Smooth muscle cell of the coronary artery (primary cell): Measurements from ENCODE around the gene OR13F1. TPM values are rescaled to one million over a fixed set of nuclear protein-coding genes. Genes with fewer than 3 reads are reported as not detected.

Source experiments
- total RNA-seq: library from RNA; depleted of rRNA; stranded (reverse); fragments of >200 nt; gene quantifications from 2 replicates; pipeline ENCODE4 v1.2.3, GENCODE V29; 2014; ENCODE audit warnings: low replicate concordance

OR13F1 gene
- not detected in 2 replicates for total RNA-seq

DNA sequence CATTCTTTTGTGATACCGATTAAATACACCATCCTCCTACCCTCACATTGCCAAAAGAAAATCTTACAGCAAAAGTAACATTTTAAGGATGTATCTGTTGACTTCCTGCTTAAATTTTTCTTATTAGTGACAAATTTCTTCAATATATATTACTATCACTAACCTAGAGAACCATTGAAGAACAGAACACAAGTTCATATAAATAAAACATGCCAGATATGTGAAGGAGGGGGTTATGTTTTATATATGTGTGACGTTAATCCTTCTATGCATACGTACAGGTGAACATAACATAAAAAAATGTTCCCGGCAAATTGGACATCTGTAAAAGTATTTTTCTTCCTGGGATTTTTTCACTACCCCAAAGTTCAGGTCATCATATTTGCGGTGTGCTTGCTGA is at the start of gene OR13F1:
Gene OR13F1, plus strand, starts transcription at position 301 of the 400 bp plus-strand sequence. Its CDS starts 0 bp downstream, at position 301.

DNA sequence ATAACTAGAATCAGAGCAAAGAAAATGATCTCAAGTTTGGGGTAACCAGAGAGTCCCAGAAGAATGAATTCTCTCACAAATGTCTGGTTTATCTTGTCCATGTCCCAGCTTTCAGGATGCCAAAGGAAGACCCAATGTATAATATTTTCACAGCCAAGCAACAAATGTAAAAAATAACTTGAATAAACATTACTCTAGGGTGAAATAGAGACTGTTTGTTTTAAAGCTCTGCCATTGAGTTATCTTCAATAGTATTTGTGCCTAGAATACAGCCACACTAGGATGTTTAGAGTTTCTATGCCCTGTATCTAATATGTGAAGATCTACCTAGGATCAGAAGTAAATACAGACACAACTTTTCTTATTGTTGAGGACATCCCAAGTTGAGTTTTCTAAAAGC is 23.0 kb downstream of the OR13F1 start, which contains the start of gene OR13C4:
Gene OR13C4, minus strand, starts transcription at position 101 of the 400 bp plus-strand sequence. Its CDS starts 0 bp downstream, at position 101.

GRCh38 chr9:104536756-104537155 is 32.7 kb downstream of the OR13F1 start, which contains the start of gene OR13C3:
Gene OR13C3, minus strand, starts transcription at chr9:104536856. Its CDS starts 133 bp downstream, at chr9:104536723.

Other genes with a start within 250 kb of the OR13F1 start
- not detected in 2 replicates for gene OR13C4, start 22.9 kb downstream of the OR13F1 start, total RNA-seq
- gene OR13C3, start 32.6 kb downstream of the OR13F1 start, total RNA-seq, result not detected in 2 replicates
- not detected in 2 replicates for gene OR13C8, start 64.9 kb downstream of the OR13F1 start, total RNA-seq
- gene OR13C5, start 95.2 kb downstream of the OR13F1 start, total RNA-seq, result not detected in 2 replicates
- gene OR13C2, start 101.4 kb downstream of the OR13F1 start, total RNA-seq, result not detected in 2 replicates
- gene OR13C9, start 113.9 kb downstream of the OR13F1 start, total RNA-seq, result not detected in 2 replicates
- gene OR13D1, start 190.3 kb downstream of the OR13F1 start, total RNA-seq, result not detected in 2 replicates
- gene NIPSNAP3A, start 243.4 kb downstream of the OR13F1 start, total RNA-seq, result 8.5 and 67.3 TPM in 2 replicates